Endodermal cell (in vitro differentiated cells): ENCODE results near the gene GSX1. TPM values are rescaled to one million over a fixed set of nuclear protein-coding genes. Genes with fewer than 3 reads are reported as not detected.
"Not testable (repeated sequence)": the region's sequence is repeated elsewhere in the genome, so short reads cannot be mapped to it uniquely, and the experiment has no call there.

Source experiments
- DNase-seq: peaks from one replicate; pipeline ENCODE4 v3.0.0-alpha.2; 2017
- H3K27ac ChIP-seq: 2 replicates; pipeline ENCODE4 v1.5.1; 2013; ENCODE audit warnings: mild to moderate bottlenecking, low read depth, low read length, moderate library complexity
- H3K27me3 ChIP-seq: 2 replicates; pipeline ENCODE4 v1.6.1; 2013; ENCODE audit warnings: mild to moderate bottlenecking, low read length, moderate library complexity; ENCODE audit not compliant: insufficient read depth, control insufficient read depth, poor library complexity, severe bottlenecking
- H3K36me3 ChIP-seq: 2 replicates; pipeline ENCODE4 v1.7.0; 2013; ENCODE audit warnings: mild to moderate bottlenecking, low read length, moderate library complexity; ENCODE audit not compliant: control insufficient read depth, insufficient read depth
- H3K4me1 ChIP-seq: one replicate; pipeline ENCODE4 v1.7.0; 2013; ENCODE audit warnings: low read length; ENCODE audit not compliant: control insufficient read depth, insufficient read depth
- H3K4me3 ChIP-seq: 2 replicates; pipeline ENCODE4 v1.5.1; 2013; ENCODE audit warnings: mild to moderate bottlenecking, low read length, moderate library complexity
- H3K9ac ChIP-seq: 2 replicates; pipeline ENCODE4 v1.6.1; 2013; ENCODE audit warnings: mild to moderate bottlenecking, low read length, moderate library complexity; ENCODE audit not compliant: poor library complexity, severe bottlenecking; ENCODE audit errors: extremely low read depth
- H3K9me3 ChIP-seq: 2 replicates; pipeline ENCODE4 v1.6.1; 2013; ENCODE audit warnings: mild to moderate bottlenecking, low read length, moderate library complexity; ENCODE audit not compliant: control insufficient read depth
- H3K27ac Mint-ChIP-seq: 2 replicates; pipeline ENCODE4 v1.8.0; 2020; ENCODE audit warnings: mixed read lengths
- H3K27me3 Mint-ChIP-seq: 2 replicates; pipeline ENCODE4 v1.8.0; 2021; ENCODE audit warnings: mild to moderate bottlenecking, mixed read lengths; ENCODE audit not compliant: insufficient read depth
- H3K36me3 Mint-ChIP-seq: 2 replicates; pipeline ENCODE4 v1.8.0; 2020; ENCODE audit warnings: low read depth, mixed read lengths
- H3K4me1 Mint-ChIP-seq: 2 replicates; pipeline ENCODE4 v1.8.0; 2020; ENCODE audit warnings: mixed read lengths
- H3K4me3 Mint-ChIP-seq: 2 replicates; pipeline ENCODE4 v1.8.0; 2020; ENCODE audit warnings: mild to moderate bottlenecking, moderate library complexity, mixed read lengths
- H3K9me3 Mint-ChIP-seq: 2 replicates; pipeline ENCODE4 v1.8.0; 2020; ENCODE audit warnings: mild to moderate bottlenecking, mixed read lengths
- CTCF ChIP-seq: fragments of 200-600 bp; sonication (generic); conservative IDR thresholded peaks from 2 replicates; pipeline ENCODE4 v1.5.0; 2021; ENCODE audit warnings: antibody characterized with exemption, mild to moderate bottlenecking
- WGBS, 2 experiments: methylation state at CpG; one replicate each; pipeline versions ENCODE4 v1.1.5 to v1.1.7; 2013; ENCODE audit warnings: missing lambda C conversion rate in 2 of 2, mixed read lengths in 1 of 2; ENCODE audit not compliant: insufficient coverage in 1 of 2, insufficient read length in 1 of 2; 5-methylcytosine and 5-hydroxymethylcytosine counted together
- long read RNA-seq, 4 experiments: library from polyadenylated mRNA in 2 of 4; library from RNA in 1 of 4; library from capped mRNA in 1 of 4; stranded (forward) in 3 of 4; unstranded in 1 of 4; transcript quantifications; one replicate each; pipeline ENCODE4 v2.0.0, GENCODE V29; 2020 to 2021; ENCODE audit warnings: inconsistent platforms in 1 of 4
- polyA plus RNA-seq, 2 experiments: library from polyadenylated mRNA; stranded (reverse); fragments of 50-300 nt; gene quantifications; one replicate each; pipeline ENCODE4 v1.2.3, GENCODE V29; 2013
- total RNA-seq, 2 donors: library from RNA; stranded (reverse); fragmentation: NEBNext Ultra II Directional in 1 of 2; extraction: Animal tissue kit (Norgen Biotek cat#: 25700) in 1 of 2; gene quantifications; 2 replicates in 1 of 2; 3 replicates in 1 of 2; pipeline ENCODE4 v1.2.1, GENCODE V29; 2021

GSX1 gene
- not detected for total RNA-seq
- polyA plus RNA-seq (2013, experiment 1 of 2): 5.7 TPM
- 4.6 TPM for polyA plus RNA-seq (2013, experiment 2 of 2)
- long read RNA-seq, experiment 1: 0 reads
- long read RNA-seq, experiment 2: 0 reads
- long read RNA-seq, experiment 3: 0 reads
- long read RNA-seq, experiment 4: 0 reads

DNA sequence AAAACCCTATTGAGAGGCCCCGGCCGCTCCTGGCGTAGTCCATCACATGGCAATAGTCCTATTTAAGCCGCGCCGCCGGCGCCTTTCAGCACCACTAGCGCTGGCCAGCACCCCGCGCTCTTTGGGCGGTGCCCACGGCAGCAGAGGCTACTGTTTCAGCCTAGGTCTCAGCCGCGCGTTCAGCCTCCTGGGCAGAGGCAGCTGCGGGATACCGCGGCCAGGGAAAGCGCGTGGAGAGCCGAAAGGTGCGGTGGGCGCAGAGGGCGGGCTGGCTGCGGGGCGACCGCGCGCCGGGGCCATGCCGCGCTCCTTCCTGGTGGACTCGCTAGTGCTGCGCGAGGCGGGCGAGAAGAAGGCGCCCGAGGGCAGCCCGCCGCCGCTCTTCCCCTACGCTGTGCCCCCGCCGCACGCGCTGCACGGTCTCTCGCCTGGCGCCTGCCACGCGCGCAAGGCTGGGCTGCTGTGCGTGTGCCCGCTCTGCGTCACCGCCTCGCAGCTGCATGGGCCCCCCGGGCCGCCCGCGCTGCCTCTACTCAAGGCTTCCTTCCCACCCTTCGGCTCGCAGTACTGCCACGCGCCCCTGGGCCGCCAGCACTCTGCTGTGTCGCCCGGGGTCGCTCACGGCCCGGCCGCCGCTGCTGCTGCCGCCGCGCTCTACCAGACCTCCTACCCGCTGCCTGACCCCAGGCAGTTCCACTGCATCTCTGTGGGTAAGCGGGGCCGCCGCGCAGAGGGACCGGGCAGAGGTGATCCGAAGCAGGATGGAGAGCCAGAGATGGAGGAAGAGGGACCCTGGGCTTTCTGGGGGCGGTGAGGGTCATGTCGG, at the start of gene GSX1:
Gene GSX1, plus strand, starts transcription at position 91 of the 826 bp plus-strand sequence. Its CDS starts 208 bp downstream, at position 299.
- no peak for TF ChIP-seq CTCF
- no peaks in the 10 kb centered on the region for H3K36me3 ChIP-seq
- peak; percentile 94 for DNase-seq
- no peak within 1 kb of the TSS for H3K4me3 ChIP-seq
- Mint-ChIP-seq H3K4me3 (no peak within 1 kb of the TSS), H3K9me3 (no peaks in the 10 kb centered on the region), H3K27ac (no peak within 1 kb of the TSS), H3K36me3 (no peaks in the 10 kb centered on the region), H3K27me3 (peaks cover 98% of the 10 kb centered on the region), H3K4me1 (peaks cover 6% of the 10 kb centered on the region)
- no peak within 1 kb of the TSS for H3K9ac ChIP-seq
- WGBS, 2 experiments: 2 to 3% methylated on average over 28 to 87 of the region's 87 CpGs
- H3K27me3 ChIP-seq: peaks cover 100% of the 10 kb centered on the region
- no peaks in the 10 kb centered on the region for H3K4me1 ChIP-seq
- peaks cover 6% of the 10 kb centered on the region for H3K9me3 ChIP-seq
- no peak within 1 kb of the TSS for H3K27ac ChIP-seq

DNA sequence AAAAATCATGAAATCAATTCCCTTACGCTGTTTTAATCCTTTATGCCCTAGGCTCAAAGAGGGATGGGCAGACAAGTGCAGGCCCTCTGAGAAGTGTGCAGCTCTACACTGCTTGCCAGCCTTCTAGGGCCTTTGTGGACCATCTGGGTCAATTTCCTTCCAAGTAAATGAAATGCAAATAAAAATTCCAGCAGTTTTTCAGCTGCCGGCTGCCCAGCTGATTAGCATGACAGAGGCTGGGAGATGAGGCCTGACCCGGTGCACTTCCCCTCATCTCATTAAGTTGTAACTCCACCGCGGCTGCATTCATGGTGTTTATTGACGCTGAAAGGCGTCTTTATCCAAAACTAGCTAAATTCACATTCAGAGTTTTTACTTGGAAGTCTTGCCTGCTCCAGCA, 47.5 kb upstream of the GSX1 start:
- 44 to 45% methylated on average over 7 of the region's 7 CpGs for WGBS, 2 experiments
- peaks cover 11% of the 10 kb centered on the region for H3K9me3 Mint-ChIP-seq
- H3K4me3 Mint-ChIP-seq: no peak overlapping the region
- H3K9ac ChIP-seq: no peak overlapping the region
- H3K27ac Mint-ChIP-seq: no peak overlapping the region
- no peaks in the 10 kb centered on the region for H3K9me3 ChIP-seq
- no peaks in the 10 kb centered on the region for H3K27me3 ChIP-seq
- no peaks in the 10 kb centered on the region for H3K36me3 Mint-ChIP-seq
- H3K36me3 ChIP-seq: no peaks in the 10 kb centered on the region
- no peaks in the 10 kb centered on the region for H3K4me1 ChIP-seq
- DNase-seq: peak; percentile 58
- no peak for TF ChIP-seq CTCF
- no peak overlapping the region for H3K4me3 ChIP-seq
- peak overlapping the region; percentile 76 for H3K27ac ChIP-seq
- peaks cover 11% of the 10 kb centered on the region for H3K4me1 Mint-ChIP-seq
- peaks cover 54% of the 10 kb centered on the region for H3K27me3 Mint-ChIP-seq

- Mint-ChIP-seq H3K27me3 (peaks cover 58% of the 10 kb centered on the region), H3K36me3 (no peaks in the 10 kb centered on the region), H3K4me3 (no peak overlapping the region), H3K9me3 (peaks cover 11% of the 10 kb centered on the region), H3K27ac (no peak overlapping the region), H3K4me1 (peaks cover 11% of the 10 kb centered on the region)
- Histone ChIP-seq H3K27ac (peak overlapping the region; percentile 76), H3K9me3 (no peaks in the 10 kb centered on the region), H3K4me1 (no peaks in the 10 kb centered on the region), H3K36me3 (no peaks in the 10 kb centered on the region), H3K9ac (no peak overlapping the region), H3K27me3 (no peaks in the 10 kb centered on the region), H3K4me3 (no peak overlapping the region)
- no peak for TF ChIP-seq CTCF
- 91 to 100% methylated on average over 1 to 5 of the region's 5 CpGs for WGBS, 2 experiments
- DNase-seq: no peak
These were observed 47.0 kb upstream of the GSX1 start for GRCh38 chr13:27745301-27745700.

- DNase-seq, H3K27ac ChIP-seq, H3K9me3 ChIP-seq, H3K27ac Mint-ChIP-seq, H3K4me3 ChIP-seq, H3K36me3 Mint-ChIP-seq, H3K36me3 ChIP-seq, H3K4me3 Mint-ChIP-seq, H3K4me1 ChIP-seq, H3K9ac ChIP-seq: not testable (repeated sequence)
- 95 to 100% methylated on average over 1 to 21 of the region's 21 CpGs for WGBS, 2 experiments
- peaks cover 11% of the 10 kb centered on the region for H3K9me3 Mint-ChIP-seq
- H3K27me3 Mint-ChIP-seq: peaks cover 68% of the 10 kb centered on the region
- H3K27me3 ChIP-seq: peaks cover 10% of the 10 kb centered on the region
- peaks cover 23% of the 10 kb centered on the region for H3K4me1 Mint-ChIP-seq
These were observed 44.1 kb upstream of the GSX1 start for GRCh38 chr13:27748143-27748542.
